ENCODE data around the gene SSR4. TPM values are rescaled to one million over a fixed set of nuclear protein-coding genes. Genes with fewer than 3 reads are reported as not detected.
"Not testable (repeated sequence)": the region's sequence is repeated elsewhere in the genome, so short reads cannot be mapped to it uniquely, and the experiment has no call there.

Gene SSR4
- total RNA-seq, 1 donor from 2014 or later: 243 TPM

- DNase-seq (ENCODE audit: low spot score, unreplicated experiment): no peak
- Mint-ChIP-seq H3K36me3 (ENCODE audit: insufficient read depth) (no peaks in the 10 kb centered on the region), H3K4me1 (ENCODE audit: low read depth) (no peaks in the 10 kb centered on the region), H3K4me3 (ENCODE audit: low read depth) (no peak overlapping the region), H3K9me3 (ENCODE audit: low read depth) (peaks cover 15% of the 10 kb centered on the region), H3K27me3 (peaks cover 5% of the 10 kb centered on the region), H3K27ac (no peak overlapping the region)
- TF ChIP-seq CTCF (IDR thresholded peaks at IDR 0.05; ENCODE audit: unreplicated experiment): no peak
Observed at GRCh38 chrX:153812220-153812619, 17.8 kb downstream of the SSR4 start.

GRCh38 chrX:153813161-153813560, 18.7 kb downstream of the SSR4 start:
- no peaks in the 10 kb centered on the region for H3K36me3 Mint-ChIP-seq (ENCODE audit: insufficient read depth)
- H3K27me3 Mint-ChIP-seq: peaks cover 5% of the 10 kb centered on the region
- no peak for TF ChIP-seq CTCF (IDR thresholded peaks at IDR 0.05; ENCODE audit: unreplicated experiment)
- H3K27ac Mint-ChIP-seq: no peak overlapping the region
- no peak overlapping the region for H3K4me3 Mint-ChIP-seq (ENCODE audit: low read depth)
- H3K4me1 Mint-ChIP-seq (ENCODE audit: low read depth): no peaks in the 10 kb centered on the region
- peaks cover 15% of the 10 kb centered on the region for H3K9me3 Mint-ChIP-seq (ENCODE audit: low read depth)
- DNase-seq (ENCODE audit: low spot score, unreplicated experiment): no peak

GRCh38 chrX:153814591-153815315, 20.3 kb downstream of the SSR4 start:
- H3K36me3 Mint-ChIP-seq (ENCODE audit: insufficient read depth): no peaks in the 10 kb centered on the region
- H3K9me3 Mint-ChIP-seq (ENCODE audit: low read depth): peaks cover 15% of the 10 kb centered on the region
- H3K4me3 Mint-ChIP-seq (ENCODE audit: low read depth): no peak overlapping the region
- H3K4me1 Mint-ChIP-seq (ENCODE audit: low read depth): no peaks in the 10 kb centered on the region
- DNase-seq (ENCODE audit: low spot score, unreplicated experiment): no peak
- TF ChIP-seq CTCF (IDR thresholded peaks at IDR 0.05; ENCODE audit: unreplicated experiment): no peak
- no peak overlapping the region for H3K27ac Mint-ChIP-seq
- H3K27me3 Mint-ChIP-seq: peaks cover 5% of the 10 kb centered on the region

GRCh38 chrX:153816831-153817690, 22.6 kb downstream of the SSR4 start:
- no peaks in the 10 kb centered on the region for H3K36me3 Mint-ChIP-seq (ENCODE audit: insufficient read depth)
- peaks cover 11% of the 10 kb centered on the region for H3K9me3 Mint-ChIP-seq (ENCODE audit: low read depth)
- DNase-seq (ENCODE audit: low spot score, unreplicated experiment): no peak
- peaks cover 3% of the 10 kb centered on the region for H3K27me3 Mint-ChIP-seq
- H3K4me1 Mint-ChIP-seq (ENCODE audit: low read depth): no peaks in the 10 kb centered on the region
- no peak overlapping the region for H3K4me3 Mint-ChIP-seq (ENCODE audit: low read depth)
- no peak for TF ChIP-seq CTCF (IDR thresholded peaks at IDR 0.05; ENCODE audit: unreplicated experiment)
- no peak overlapping the region for H3K27ac Mint-ChIP-seq

- not testable (repeated sequence) for H3K4me3 Mint-ChIP-seq (ENCODE audit: low read depth); H3K27me3 Mint-ChIP-seq; H3K27ac Mint-ChIP-seq; DNase-seq (ENCODE audit: low spot score, unreplicated experiment); H3K4me1 Mint-ChIP-seq (ENCODE audit: low read depth); H3K36me3 Mint-ChIP-seq (ENCODE audit: insufficient read depth)
- H3K9me3 Mint-ChIP-seq (ENCODE audit: low read depth): peaks cover 11% of the 10 kb centered on the region
Observed at GRCh38 chrX:153818064-153818463, 23.6 kb downstream of the SSR4 start.
